HCT116 (cell line): Measurements from ENCODE around the gene HMGXB3. TPM values are rescaled to one million over a fixed set of nuclear protein-coding genes. Genes with fewer than 3 reads are reported as not detected.
A peak's percentile ranks its signal among the peaks of the same experiment; 100 is the strongest.

Experiments used
- ATAC-seq: fragments of 200-7000 bp; cut with Tn5 transposase; 2 replicates; pipeline ENCODE4 v1.9.1; 2020; ENCODE audit warnings: mild to moderate bottlenecking, moderate library complexity
- BruUV-seq: library from RNA; stranded (reverse); fragments of 400-500 nt; replicated peaks from 2 replicates; lab custom pipeline; 2021; lab: Mats Ljungman, UMichigan
- CTCF ChIA-PET: fragments of 300-600 bp; sonication (Branson Sonifier 250); formaldehyde crosslinking; loops from one replicate; lab custom pipeline; 2021; ENCODE audit warnings: antibody characterized with exemption; lab: Charles Lee
- POLR2A ChIA-PET: fragments of 300-600, 350-600 bp; sonication (Branson Sonifier 250); formaldehyde crosslinking; loops from one replicate; lab custom pipeline; 2021; ENCODE audit warnings: antibody characterized with exemption; lab: Charles Lee
- RAD21 ChIA-PET, 2 experiments: fragments of 300-600 bp; sonication (Branson Sonifier 250); formaldehyde crosslinking; loops; one replicate each; lab custom pipeline; 2023; ENCODE audit warnings: low total read pairs in 2 of 2; ENCODE audit not compliant: uncharacterized antibody in 2 of 2, unreplicated experiment in 2 of 2, low non-redundant PET in 1 of 2; lab: Charles Lee
- DNase-seq: peaks from one replicate; pipeline ENCODE4 v3.0.0-alpha.2; 2010; ENCODE audit warnings: low read depth, low spot score
- H2AFZ ChIP-seq: fragments of 200-600 bp; shearing (Covaris generic), sonication (generic); 2 replicates; pipeline ENCODE4 v1.6.1; 2017; ENCODE audit warnings: low read depth, mixed run types, mixed read lengths, antibody characterized with exemption, low read length; ENCODE audit not compliant: poor library complexity, severe bottlenecking
- H3K27ac ChIP-seq: 2 replicates; pipeline ENCODE4 v1.5.1; 2012; ENCODE audit warnings: low read depth, low read length
- H3K27me3 ChIP-seq: fragments of 200-600 bp; sonication (generic); 2 replicates; pipeline ENCODE4 v1.6.1; 2016; ENCODE audit warnings: mixed run types, low read length, mixed read lengths; ENCODE audit not compliant: insufficient read depth
- H3K36me3 ChIP-seq, 2 experiments: fragments of 200-500 bp in 1 of 2; fragments of 200-600 bp in 1 of 2; sonication (Bioruptor generic) in 1 of 2; sonication (generic) in 1 of 2; 2 replicates each; pipeline versions ENCODE4 v1.5.1 to v1.6.1; 2014 to 2016; ENCODE audit warnings: low read length in 2 of 2, inconsistent platforms in 1 of 2, mixed read lengths in 1 of 2, mixed run types in 1 of 2; ENCODE audit not compliant: insufficient read depth in 2 of 2, control insufficient read depth in 1 of 2
- H3K4me1 ChIP-seq, 2 experiments: fragments of 200-600 bp in 1 of 2; sonication (generic) in 1 of 2; 2 replicates each; pipeline versions ENCODE4 v1.5.1 to v1.6.1; 2012 to 2017; ENCODE audit warnings: low read length in 2 of 2, inconsistent platforms in 1 of 2, mild to moderate bottlenecking in 1 of 2, mixed read lengths in 1 of 2, mixed run types in 1 of 2, moderate library complexity in 1 of 2; ENCODE audit not compliant: insufficient read depth in 2 of 2, control insufficient read depth in 1 of 2
- H3K4me2 ChIP-seq: fragments of 200-600 bp; sonication (generic); 2 replicates; pipeline ENCODE4 v1.6.1; 2017; ENCODE audit warnings: mixed run types, low read length, mixed read lengths
- H3K4me3 ChIP-seq, 2 experiments: fragments of 200-600 bp in 1 of 2; sonication (generic) in 1 of 2; replicated peaks in 1 of 2; 2 replicates each; pipeline ENCODE4 v1.5.1; 2011 to 2016; ENCODE audit warnings: low read length in 2 of 2, control low read depth in 1 of 2, low read depth in 1 of 2, mild to moderate bottlenecking in 1 of 2, mixed read lengths in 1 of 2, mixed run types in 1 of 2
- H3K79me2 ChIP-seq: fragments of 200-600 bp; sonication (generic); 2 replicates; pipeline ENCODE4 v1.6.1; 2017; ENCODE audit warnings: mild to moderate bottlenecking, mixed run types, low read length, moderate library complexity, mixed read lengths; ENCODE audit not compliant: insufficient read depth
- H3K9ac ChIP-seq: fragments of 200-600 bp; sonication (generic); 2 replicates; pipeline ENCODE4 v1.6.1; 2016; ENCODE audit warnings: low read length, mixed read lengths
- H3K9me2 ChIP-seq: fragments of 200-600 bp; sonication (generic), shearing (Covaris generic); 2 replicates; pipeline ENCODE4 v1.6.1; 2017; ENCODE audit warnings: mixed run types, mild to moderate bottlenecking, moderate library complexity; ENCODE audit not compliant: insufficient read depth
- H3K9me3 ChIP-seq, 2 experiments: fragments of 200-500 bp in 1 of 2; fragments of 200-600 bp in 1 of 2; sonication (Bioruptor generic) in 1 of 2; sonication (generic) in 1 of 2; 2 replicates each; pipeline ENCODE4 v1.6.1; 2014 to 2017; ENCODE audit warnings: low read length in 2 of 2, mixed read lengths in 2 of 2, inconsistent platforms in 1 of 2, low read depth in 1 of 2, mild to moderate bottlenecking in 1 of 2, mixed run types in 1 of 2, moderate library complexity in 1 of 2; ENCODE audit not compliant: control insufficient read depth in 1 of 2, insufficient read depth in 1 of 2
- H4K20me1 ChIP-seq: fragments of 200-600 bp; sonication (generic), shearing (Covaris generic); 2 replicates; pipeline ENCODE4 v1.6.1; 2017; ENCODE audit warnings: mixed run types, mild to moderate bottlenecking, moderate library complexity; ENCODE audit not compliant: insufficient read depth
- CBX3 ChIP-seq: IDR thresholded peaks from 2 replicates; pipeline ENCODE4 v1.6.1; 2012; ENCODE audit warnings: low read depth
- CEBPB ChIP-seq: IDR thresholded peaks from 2 replicates; pipeline ENCODE4 v1.6.1; 2012; ENCODE audit warnings: low read depth
- EGR1 ChIP-seq: IDR thresholded peaks from 2 replicates; pipeline ENCODE4 v1.6.1; 2012; ENCODE audit warnings: low read depth
- ELF1 ChIP-seq: IDR thresholded peaks from 2 replicates; pipeline ENCODE4 v1.6.1; 2012; ENCODE audit warnings: low read depth, borderline replicate concordance
- EZH2phosphoT487 ChIP-seq: fragments of 200-600 bp; IDR thresholded peaks from 2 replicates; pipeline ENCODE4 v1.6.1; 2018; ENCODE audit warnings: antibody characterized with exemption, borderline replicate concordance
- FOSL1 ChIP-seq: IDR thresholded peaks from 2 replicates; pipeline ENCODE4 v1.6.1; 2012; ENCODE audit warnings: low read depth
- JUND ChIP-seq: IDR thresholded peaks from 2 replicates; pipeline ENCODE4 v1.6.1; 2012
- POLR2A ChIP-seq: IDR thresholded peaks from 2 replicates; pipeline ENCODE4 v1.7.0; 2011; ENCODE audit warnings: borderline replicate concordance; ENCODE audit not compliant: insufficient read depth, insufficient read length; ENCODE audit errors: extremely low read depth
- SP1 ChIP-seq: IDR thresholded peaks from 2 replicates; pipeline ENCODE4 v1.6.1; 2012; ENCODE audit warnings: low read depth
- SRF ChIP-seq: IDR thresholded peaks from 2 replicates; pipeline ENCODE4 v1.6.1; 2012; ENCODE audit warnings: low read depth
- TCF7L2 ChIP-seq: IDR thresholded peaks from 2 replicates; pipeline ENCODE4 v1.7.0; 2011; ENCODE audit warnings: borderline replicate concordance, inconsistent platforms; ENCODE audit not compliant: insufficient read depth, insufficient read length; ENCODE audit errors: extremely low read depth
- YY1 ChIP-seq: IDR thresholded peaks from 2 replicates; pipeline ENCODE4 v1.6.1; 2011; ENCODE audit warnings: low read length, low read depth, moderate library complexity, mild to moderate bottlenecking; ENCODE audit not compliant: insufficient replicate concordance; ENCODE audit errors: extremely low read depth
- ZFX ChIP-seq: fragments of 450-650 bp; IDR thresholded peaks from 2 replicates; pipeline ENCODE4 v1.6.1; 2017
- ZNF274 ChIP-seq: fragments of 200-500 bp; sonication (Bioruptor generic); IDR thresholded peaks from 2 replicates; pipeline ENCODE4 v1.6.1; 2014; ENCODE audit warnings: mild to moderate bottlenecking, low read depth, low read length, inconsistent platforms
- intact Hi-C: fragments of 100-400 bp; cut with micrococcal nuclease; formaldehyde crosslinking; loops from 2 replicates; pipeline ENCODE4 v1.10.0; 2022
- total RNA-seq: library from RNA; stranded (reverse); gene quantifications from one replicate; pipeline ENCODE4 v1.2.1, GENCODE V29; 2021; ENCODE audit not compliant: unreplicated experiment

The HMGXB3 gene
- total RNA-seq, 1 experiment from 2014 or later: 41.8 TPM

- peaks cover 0 to 18% of the 10 kb centered on the region in 2 experiments; a peak in 1 of 4 replicates for H3K9me3 ChIP-seq
- ChIA-PET RAD21 (no interaction called here), POLR2A (no interaction called here)
- no TSS peak for BruUV-seq
- H4K20me1 ChIP-seq: no peaks in the 10 kb centered on the region
- H3K27me3 ChIP-seq: no peaks in the 10 kb centered on the region
- no peak overlapping the region for H3K4me3 ChIP-seq
- TF ChIP-seq CBX3: no peak
- no peak for TF ChIP-seq YY1
- TF ChIP-seq ZFX: no peak
- TF ChIP-seq CEBPB: no peak
- TF ChIP-seq TCF7L2: no peak
- no peak for TF ChIP-seq ELF1
- TF ChIP-seq EZH2phosphoT487: no peak
- TF ChIP-seq, all 23 proteins: peak for 0
- H3K9ac ChIP-seq: no peak overlapping the region
- no peak overlapping the region for H2AFZ ChIP-seq
- no peak overlapping the region for H3K27ac ChIP-seq
- peaks cover 86% of the 10 kb centered on the region for H3K79me2 ChIP-seq
- DNase-seq (no peak), ATAC-seq (no peak)
- H3K4me2 ChIP-seq: peak overlapping the region; percentile 44
- H3K4me1 ChIP-seq: peaks cover 24 to 54% of the 10 kb centered on the region in 2 experiments
- H3K9me2 ChIP-seq: no peaks in the 10 kb centered on the region
- CTCF ChIA-PET: no interaction called here
- intact Hi-C loops: no loop called here
- H3K36me3 ChIP-seq: peaks cover 45 to 83% of the 10 kb centered on the region in 2 experiments
Observed at GRCh38 chr5:150016537-150016936, 16.0 kb downstream of the HMGXB3 start.

- peaks cover 26 to 61% of the 10 kb centered on the region in 2 experiments for H3K4me1 ChIP-seq
- H3K9me3 ChIP-seq: peaks cover 0 to 18% of the 10 kb centered on the region in 2 experiments; a peak in 1 of 4 replicates
- RAD21 ChIA-PET: no interaction called here
- H3K27me3 ChIP-seq: no peaks in the 10 kb centered on the region
- no peaks in the 10 kb centered on the region for H3K9me2 ChIP-seq
- peaks cover 82% of the 10 kb centered on the region for H3K79me2 ChIP-seq
- H2AFZ ChIP-seq: no peak overlapping the region
- POLR2A ChIA-PET: interaction anchor here (1.3 kb wide), 1 partner anchor 17 kb away, joined by 4 read pairs; the partner anchor contains the start of genes HMGXB3 and TIGD6
- H3K9ac ChIP-seq: no peak overlapping the region
- CTCF ChIA-PET: interaction anchor here (0.8 kb wide), 1 partner anchor 10 kb away, joined by 3 read pairs; no protein-coding TSS in a partner anchor
- H3K36me3 ChIP-seq: peaks cover 41 to 76% of the 10 kb centered on the region in 2 experiments
- peak overlapping the region; percentile 33; the same call in 1 of the 2 replicates for H3K27ac ChIP-seq
- no peak overlapping the region for H3K4me3 ChIP-seq
- intact Hi-C loops: no loop called here
- ATAC-seq (no peak), DNase-seq (no peak)
- peak overlapping the region; percentile 44 for H3K4me2 ChIP-seq
- H4K20me1 ChIP-seq: no peaks in the 10 kb centered on the region
- no peak for TF ChIP-seq EGR1
- TF ChIP-seq JUND: peak; percentile 38; the same call in 1 of the 2 replicates
- peak; percentile 54; the same call in 1 of the 2 replicates for TF ChIP-seq FOSL1
- 0 out of 2 replicates have a peak, but pooled peaks have one; percentile 14 for TF ChIP-seq CBX3
- TF ChIP-seq ZNF274: no peak
- 0 out of 2 replicates have a peak, but pooled peaks have one; percentile 23 for TF ChIP-seq SP1
- TF ChIP-seq SRF: 0 out of 2 replicates have a peak, but pooled peaks have one; percentile 23
- TF ChIP-seq POLR2A: no peak
- no TSS peak for BruUV-seq
Observed at GRCh38 chr5:150017226-150018005, 16.9 kb downstream of the HMGXB3 start.
